HG03521 (cell line): Measurements from ENCODE around the gene RNASE1.
"Not testable (repeated sequence)": the region's sequence is repeated elsewhere in the genome, so short reads cannot be mapped to it uniquely, and the experiment has no call there.

ENCODE experiments used
- ATAC-seq: cut with Tn5 transposase; IDR thresholded peaks from one replicate; pipeline ENCODE4 v1.9.1; 2021; ENCODE audit warnings: mild to moderate bottlenecking, moderate library complexity; ENCODE audit not compliant: unreplicated experiment

RNASE1 gene

GRCh38 chr14:20802341-20803084 lies at the start of gene RNASE1:
Gene RNASE1, minus strand, starts transcription at chr14:20802844. Its CDS starts 776 bp downstream, at chr14:20802068.
- no peak for ATAC-seq

DNA sequence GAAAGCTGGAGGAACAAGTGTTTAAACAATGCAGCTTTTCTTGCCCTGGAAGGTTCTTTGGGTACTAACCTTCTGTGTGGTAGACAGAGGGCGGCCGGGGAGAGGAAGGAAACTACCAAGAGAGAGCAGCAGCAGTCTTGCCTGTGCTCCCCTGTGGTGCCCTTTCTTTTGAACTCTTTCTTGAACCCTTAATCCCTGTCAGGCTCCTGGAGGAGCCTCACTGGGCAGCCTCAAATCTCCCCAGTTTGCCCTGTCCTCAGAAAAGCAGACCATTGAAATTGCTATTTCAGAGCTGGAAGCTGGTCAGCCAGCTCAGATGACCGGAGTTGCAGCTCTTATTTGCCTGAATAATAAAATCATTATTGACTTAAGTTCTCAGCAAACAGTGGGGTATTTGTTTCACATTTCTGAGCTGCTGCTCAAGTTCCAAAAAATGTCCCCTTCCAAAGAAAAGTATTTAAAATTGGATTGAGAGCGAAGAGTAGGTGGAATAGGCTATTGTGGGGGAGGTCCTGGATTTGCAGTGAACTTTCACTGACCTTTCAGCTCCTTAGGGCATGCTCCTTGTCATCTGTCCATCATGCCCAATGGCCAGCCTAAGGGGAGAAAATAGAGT lies 46.4 kb upstream of the RNASE1 start:
- ATAC-seq = no peak

DNA sequence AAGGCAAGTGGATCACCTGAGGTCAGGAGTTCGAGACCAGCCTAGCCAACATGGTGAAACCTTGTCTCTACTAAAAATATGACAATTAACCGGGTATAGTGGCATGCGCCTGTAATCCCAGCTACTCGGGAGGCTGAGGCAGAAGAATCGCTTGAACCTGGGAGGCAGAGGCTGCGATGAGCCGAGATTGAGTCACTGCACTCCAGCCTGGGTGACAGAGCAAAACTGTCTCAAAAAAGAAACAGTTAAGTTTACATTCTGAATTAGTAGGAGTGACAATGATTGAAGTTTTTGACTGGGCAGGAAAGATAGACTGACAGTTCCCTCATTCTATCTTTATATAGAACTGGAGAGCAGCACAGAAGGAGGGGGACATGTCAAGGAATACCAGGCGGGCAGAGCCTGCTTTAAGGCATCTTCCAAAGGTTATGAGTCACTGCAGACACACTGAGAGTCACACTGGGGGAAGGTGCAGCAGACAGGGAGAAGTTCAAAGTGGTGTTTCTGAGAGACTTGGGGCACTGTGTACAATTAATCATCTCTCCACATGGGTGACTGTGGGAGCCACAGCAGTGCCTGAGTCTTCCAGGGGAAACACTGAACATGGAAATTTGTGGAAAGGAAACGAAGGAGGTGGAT lies 45.8 kb upstream of the RNASE1 start:
- ATAC-seq = no peak

DNA sequence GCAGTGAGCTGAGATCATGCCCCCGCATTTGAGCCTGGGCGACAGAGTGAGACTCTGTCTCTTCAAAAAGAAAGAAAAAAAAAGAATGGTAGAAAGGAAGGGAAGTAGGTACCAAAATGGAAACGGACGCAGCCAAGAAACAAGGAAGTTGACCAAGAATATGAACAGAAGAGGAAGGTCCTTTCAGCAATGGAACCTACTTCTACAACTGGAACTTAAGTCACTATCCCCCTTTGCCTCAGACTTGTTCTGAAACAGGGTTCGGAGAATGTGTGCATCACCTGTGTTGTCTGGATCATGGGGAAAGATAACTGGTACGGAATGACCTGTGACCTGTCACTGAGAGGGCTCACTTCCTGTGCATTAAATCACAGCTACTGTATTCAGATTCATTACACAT lies 43.9 kb upstream of the RNASE1 start:
- no peak for ATAC-seq

DNA sequence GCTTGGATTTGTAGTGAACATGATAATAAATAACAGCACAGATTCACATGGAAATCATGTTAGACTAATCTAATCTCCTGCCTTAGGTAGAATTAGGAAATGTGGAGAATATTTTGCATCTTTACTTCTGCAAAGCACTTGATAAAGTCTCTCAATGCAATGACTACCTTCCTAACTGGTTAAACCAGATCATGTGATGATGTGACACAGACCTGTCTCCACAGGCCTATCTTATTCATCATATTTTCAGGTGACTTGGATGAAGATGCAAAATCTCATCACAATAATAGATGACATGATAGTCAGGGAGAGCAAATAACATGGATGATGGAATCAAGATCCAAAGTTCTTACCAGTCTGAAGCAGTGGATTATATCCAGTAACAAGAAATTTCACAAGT lies 38.5 kb upstream of the RNASE1 start:
- ATAC-seq = no peak

DNA sequence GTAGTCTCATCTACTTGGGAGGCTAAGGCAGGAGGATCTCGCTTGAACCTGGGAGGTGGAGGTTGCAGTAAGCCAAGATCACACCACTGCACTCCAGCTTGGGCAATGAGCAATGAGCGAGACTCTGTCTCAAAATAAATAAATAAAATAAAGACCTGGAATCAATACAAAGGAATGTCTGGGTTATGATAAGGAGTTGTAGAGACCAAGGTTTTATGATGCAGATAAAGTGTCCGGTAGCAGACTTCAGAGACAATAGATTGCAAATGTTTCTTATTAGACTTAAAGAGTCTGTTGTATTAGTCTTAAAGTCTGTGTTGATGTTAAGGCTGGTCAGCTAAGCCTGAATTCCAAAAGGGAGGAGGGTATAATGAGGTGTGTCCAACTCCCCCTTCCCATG lies 35.2 kb upstream of the RNASE1 start:
- ATAC-seq = no peak

DNA sequence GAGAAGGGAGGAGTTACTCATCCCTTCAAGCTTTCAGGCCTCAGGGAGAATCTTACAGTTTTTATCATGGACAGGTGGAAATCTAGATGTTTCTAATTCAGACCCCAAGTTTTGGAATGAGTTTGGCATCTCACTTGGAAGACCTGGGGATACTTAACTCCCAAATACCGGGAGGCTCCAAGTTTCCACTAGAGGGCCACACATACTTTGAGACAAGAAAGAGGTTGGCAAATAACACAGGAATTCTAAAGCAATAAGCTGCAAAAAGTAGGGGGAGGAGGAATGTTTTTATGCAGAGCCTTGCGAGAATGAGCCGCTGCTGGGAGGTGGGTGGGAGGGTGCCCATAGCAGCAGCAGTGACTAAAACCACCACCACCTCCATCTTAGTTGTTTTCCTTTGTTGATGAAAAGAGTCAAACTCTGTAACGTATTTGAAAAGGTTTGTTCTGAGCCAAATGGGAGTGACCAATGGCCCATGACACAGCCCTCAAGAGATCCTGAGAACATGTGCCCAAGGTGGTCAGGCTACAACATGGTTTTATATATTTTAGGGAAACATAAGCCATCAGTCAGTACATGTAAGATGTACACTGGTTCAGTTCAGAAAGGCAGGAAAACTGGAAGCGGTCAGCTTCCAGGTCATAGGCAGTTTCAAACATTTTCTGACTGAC lies 34.2 kb upstream of the RNASE1 start:
- no peak for ATAC-seq

DNA sequence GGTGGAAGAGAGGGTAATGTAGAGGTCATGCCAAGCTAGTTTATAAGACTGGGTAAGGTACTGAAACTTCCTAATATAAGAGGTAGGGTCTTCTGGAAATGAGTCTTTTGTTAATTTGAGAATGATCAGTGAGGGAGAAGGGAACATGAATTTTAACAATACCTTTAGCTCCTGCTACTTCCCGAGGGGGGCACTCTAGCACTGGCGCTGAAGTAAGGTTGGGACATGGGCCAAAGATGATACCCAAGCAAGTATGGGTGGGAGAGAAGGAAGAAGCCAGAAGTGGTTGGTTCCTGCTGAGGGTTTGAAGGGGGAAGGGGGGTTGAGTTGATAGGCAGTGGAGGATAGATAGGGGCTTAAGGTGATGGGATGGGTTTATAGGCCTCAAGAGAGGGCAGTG lies 32.3 kb upstream of the RNASE1 start:
- no peak for ATAC-seq

- ATAC-seq = no peak
Observed at GRCh38 chr14:20830831-20831230, 28.2 kb upstream of the RNASE1 start.

GRCh38 chr14:20828024-20828694 lies 25.5 kb upstream of the RNASE1 start:
- not testable (repeated sequence) for ATAC-seq

- no peak for ATAC-seq
Observed at GRCh38 chr14:20827326-20827725, 24.7 kb upstream of the RNASE1 start.

GRCh38 chr14:20826666-20827065 lies 24.0 kb upstream of the RNASE1 start:
- not testable (repeated sequence) for ATAC-seq

DNA sequence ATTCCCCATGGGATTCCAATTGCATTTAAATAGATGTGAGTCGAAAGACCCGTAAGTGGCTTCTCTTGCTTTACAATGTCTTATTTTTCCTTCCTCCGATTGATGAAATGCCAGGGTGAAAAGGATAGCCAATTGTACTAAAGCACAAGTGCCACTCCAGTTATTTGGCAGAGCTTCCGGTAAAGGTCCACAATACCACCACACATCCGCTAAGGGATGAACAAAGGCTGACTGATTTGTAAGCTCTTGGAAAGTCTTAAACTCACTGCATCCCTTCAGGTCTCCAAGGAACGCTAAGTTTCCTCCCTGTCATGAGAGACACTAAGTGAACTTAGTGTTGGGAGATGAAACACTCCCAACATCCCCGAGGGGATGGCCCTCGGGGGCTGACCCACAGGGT lies 21.2 kb upstream of the RNASE1 start:
- ATAC-seq = no peak

DNA sequence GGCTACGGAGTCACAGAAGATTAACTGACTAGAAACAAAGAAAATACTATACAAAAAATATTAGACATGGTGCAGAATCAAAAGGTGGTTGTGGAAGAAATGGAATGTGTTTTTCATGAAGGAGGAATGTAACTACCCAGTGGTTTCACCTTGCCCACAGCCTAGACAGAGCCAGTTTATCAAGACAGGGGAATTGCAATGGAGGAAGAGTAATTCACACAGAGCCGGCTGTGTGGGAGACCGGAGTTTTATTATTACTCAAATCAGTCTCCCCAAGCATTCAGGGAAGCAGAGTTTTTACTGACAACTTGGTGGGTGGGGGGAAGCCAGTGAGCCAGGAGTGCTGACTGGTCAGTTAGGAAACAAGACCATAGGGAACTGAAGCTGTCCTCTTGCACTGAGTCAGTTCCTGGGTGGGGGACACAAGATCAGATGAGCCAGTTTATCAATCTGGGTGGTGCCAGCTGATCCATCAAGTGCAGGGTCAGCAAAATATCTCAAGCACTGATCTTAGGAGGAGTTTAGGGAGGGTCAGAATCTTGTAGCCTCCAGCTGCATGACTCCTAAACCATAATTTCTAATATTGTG lies 19.0 kb upstream of the RNASE1 start:
- ATAC-seq = not testable (repeated sequence)

DNA sequence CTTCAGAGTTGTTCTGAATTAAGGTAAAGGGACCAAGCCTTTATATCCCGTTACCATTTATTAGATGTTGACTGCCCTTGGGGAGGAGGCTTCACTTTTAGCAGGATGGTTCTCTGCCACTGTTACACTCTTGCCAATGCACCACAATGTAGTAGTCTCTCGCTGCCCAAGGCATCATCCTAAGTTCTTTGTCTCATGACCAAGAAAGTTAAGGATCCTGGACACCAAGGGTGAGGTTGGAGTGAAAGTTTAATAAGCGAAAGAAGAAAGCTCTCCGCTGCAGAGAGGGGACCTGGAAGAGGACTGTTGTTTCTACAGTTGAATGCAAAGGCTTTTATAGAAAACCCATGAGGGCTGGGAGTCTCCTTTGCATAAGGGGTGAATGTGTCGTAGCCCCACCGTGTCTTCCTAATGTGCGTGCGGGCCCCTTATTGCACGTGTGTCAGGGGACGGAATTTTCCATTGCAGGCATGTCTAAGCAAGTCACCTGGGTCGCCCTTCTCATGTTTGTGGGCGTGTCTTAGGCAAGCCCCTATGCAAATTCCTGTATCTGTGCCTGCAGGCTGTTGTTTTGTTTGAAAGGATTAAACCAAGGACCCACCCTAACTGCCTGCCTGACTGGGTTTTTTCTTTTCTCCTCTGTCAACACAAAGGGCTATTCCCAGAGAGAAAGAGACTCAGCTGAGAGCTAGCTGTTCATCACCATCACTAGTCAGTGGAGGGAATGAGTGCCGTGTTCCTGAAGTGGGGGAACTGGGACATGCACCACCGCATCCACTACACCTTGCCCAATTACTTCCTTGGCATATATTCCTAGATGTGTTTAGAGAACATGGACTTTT lies 17.6 kb upstream of the RNASE1 start:
- ATAC-seq = no peak

- ATAC-seq = no peak
Observed at GRCh38 chr14:20818861-20819260, 16.2 kb upstream of the RNASE1 start.

DNA sequence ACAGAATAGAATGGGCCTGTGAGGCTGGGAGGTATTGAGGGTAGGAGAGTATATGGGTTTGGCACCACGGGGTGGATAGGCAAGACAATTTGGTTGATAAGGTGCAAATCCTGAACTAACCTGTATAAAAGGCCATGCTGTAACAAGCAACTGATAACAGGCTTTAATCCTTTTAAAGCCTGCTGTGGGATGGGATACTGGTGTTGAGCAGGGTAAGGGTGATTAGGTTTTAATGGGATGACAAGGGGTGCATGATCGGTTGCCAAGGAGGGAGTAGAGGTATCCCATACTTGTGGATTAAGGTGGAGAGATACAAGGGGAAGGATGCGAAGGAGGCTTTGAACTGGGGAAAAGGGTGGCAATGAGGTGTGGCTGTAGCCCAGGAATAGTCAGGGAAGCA lies 13.3 kb upstream of the RNASE1 start:
- ATAC-seq = not testable (repeated sequence)

GRCh38 chr14:20811986-20812975 lies 9.6 kb upstream of the RNASE1 start:
- ATAC-seq = no peak

DNA sequence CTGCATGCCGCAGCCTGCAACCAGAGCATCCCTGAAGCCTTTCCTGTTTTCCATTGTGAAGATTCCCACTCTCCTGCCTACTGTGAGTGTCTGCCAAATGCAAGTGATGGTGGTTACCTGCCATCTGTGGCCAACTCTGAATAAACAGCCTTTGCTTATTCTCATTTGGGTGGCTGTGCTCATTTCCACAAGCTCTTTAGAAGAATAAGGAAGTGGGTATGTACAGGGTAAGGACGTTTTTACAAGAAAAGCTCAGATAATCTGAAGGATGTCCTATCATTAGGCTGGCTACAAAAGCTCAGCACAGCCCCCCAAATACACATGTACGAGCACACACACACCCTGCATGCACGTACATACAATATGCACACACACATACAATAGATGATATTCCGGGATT lies 7.3 kb upstream of the RNASE1 start:
- ATAC-seq = no peak
